Esophagus muscularis mucosa (tissue), 3 donors: ENCODE data around the gene ENTPD8.

ENCODE experiments used
- CTCF ChIP-seq, 3 experiments: fragments of 200-600 bp in 2 of 3; fragments of 450-650 bp in 1 of 3; sonication (generic) in 2 of 3; IDR thresholded peaks; one replicate each; pipeline ENCODE4 v1.5.1; 2017 to 2019; ENCODE audit warnings: antibody characterized with exemption in 3 of 3, mild to moderate bottlenecking in 2 of 3, moderate library complexity in 1 of 3
- POLR2A ChIP-seq: fragments of 450-650 bp; IDR thresholded peaks from one replicate; pipeline ENCODE4 v1.6.1; 2017; ENCODE audit warnings: antibody characterized with exemption, moderate library complexity, mild to moderate bottlenecking, low read depth

DNA sequence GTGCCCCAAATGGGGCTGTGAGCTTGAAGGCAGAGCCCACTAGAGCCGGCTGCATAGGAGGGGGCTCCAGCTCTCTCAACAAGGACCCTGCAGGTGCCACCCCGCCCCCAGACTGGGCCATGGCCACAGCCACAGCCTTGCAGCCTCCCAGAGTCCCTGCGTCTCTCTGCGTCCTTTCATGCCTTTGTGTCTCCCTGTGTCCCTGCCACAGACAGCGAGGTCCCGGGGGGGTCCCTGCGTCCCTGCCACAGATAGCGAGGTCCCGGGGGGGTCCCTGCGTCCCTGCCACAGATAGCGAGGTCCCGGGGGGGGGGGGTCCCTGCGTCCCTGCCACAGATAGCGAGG is 11.6 kb downstream of the ENTPD8 start:
- no peak for TF ChIP-seq POLR2A
- TF ChIP-seq CTCF (IDR thresholded peaks at IDR 0.05): no peak
